EH (cell line): ENCODE results near the gene CHRNA3.
"Not testable (repeated sequence)": the region's sequence is repeated elsewhere in the genome, so short reads cannot be mapped to it uniquely, and the experiment has no call there.

ENCODE experiments used
- DNase-seq: peaks from one replicate; pipeline ENCODE4 v3.0.0-alpha.2; 2015; ENCODE audit warnings: low read depth

CHRNA3 gene

GRCh38 chr15:78560201-78560600 is 60.6 kb downstream of the CHRNA3 start:
- not testable (repeated sequence) for DNase-seq

GRCh38 chr15:78552597-78552996 is 68.2 kb downstream of the CHRNA3 start:
- DNase-seq = no peak

GRCh38 chr15:78551902-78552301 is 68.9 kb downstream of the CHRNA3 start:
- DNase-seq = no peak

- no peak for DNase-seq
Measured at GRCh38 chr15:78550815-78551214, 70.0 kb downstream of the CHRNA3 start.

GRCh38 chr15:78550194-78550593 is 70.6 kb downstream of the CHRNA3 start:
- DNase-seq = no peak
